AG04449 (cell line): ENCODE data around the gene SF3A2.
"Not testable (repeated sequence)": the region's sequence is repeated elsewhere in the genome, so short reads cannot be mapped to it uniquely, and the experiment has no call there.

Experiments used
- CTCF ChIA-PET: fragments of 350-600 bp; formaldehyde crosslinking; extraction: SDS; loops from one replicate; lab custom pipeline; 2021; ENCODE audit warnings: antibody characterized with exemption; lab: Yijun Ruan, JAX
- POLR2A ChIA-PET: fragments of 400-600, 350-600 bp; formaldehyde crosslinking; extraction: SDS; loops from one replicate; lab custom pipeline; 2020; ENCODE audit warnings: antibody characterized with exemption, inconsistent platforms; lab: Yijun Ruan, JAX
- DNase-seq: peaks from one replicate; pipeline ENCODE4 v3.0.0-alpha.2; 2010; ENCODE audit warnings: low read depth, low spot score
- H3K4me3 ChIP-seq: 2 replicates; pipeline ENCODE4 v1.5.1; 2011; ENCODE audit warnings: low read depth, mild to moderate bottlenecking, control low read depth, low read length
- TF ChIP-seq, protein P1 (sequence below): IDR thresholded peaks from one replicate; pipeline ENCODE4 v1.5.1; 2011; ENCODE audit warnings: mild to moderate bottlenecking, moderate library complexity, low read length, control low read depth, inconsistent platforms; ENCODE audit not compliant: insufficient read depth; ENCODE audit errors: missing control alignments

The SF3A2 gene

GRCh38 chr19:2195914-2196313, 40.7 kb upstream of the SF3A2 start:
- POLR2A ChIA-PET, result interaction anchor here (1.0 kb wide), 1 partner anchor 32 kb away, joined by 4 read pairs; no protein-coding TSS in a partner anchor
- CTCF ChIA-PET, result no interaction called here
- TF ChIP-seq, protein P1, sequence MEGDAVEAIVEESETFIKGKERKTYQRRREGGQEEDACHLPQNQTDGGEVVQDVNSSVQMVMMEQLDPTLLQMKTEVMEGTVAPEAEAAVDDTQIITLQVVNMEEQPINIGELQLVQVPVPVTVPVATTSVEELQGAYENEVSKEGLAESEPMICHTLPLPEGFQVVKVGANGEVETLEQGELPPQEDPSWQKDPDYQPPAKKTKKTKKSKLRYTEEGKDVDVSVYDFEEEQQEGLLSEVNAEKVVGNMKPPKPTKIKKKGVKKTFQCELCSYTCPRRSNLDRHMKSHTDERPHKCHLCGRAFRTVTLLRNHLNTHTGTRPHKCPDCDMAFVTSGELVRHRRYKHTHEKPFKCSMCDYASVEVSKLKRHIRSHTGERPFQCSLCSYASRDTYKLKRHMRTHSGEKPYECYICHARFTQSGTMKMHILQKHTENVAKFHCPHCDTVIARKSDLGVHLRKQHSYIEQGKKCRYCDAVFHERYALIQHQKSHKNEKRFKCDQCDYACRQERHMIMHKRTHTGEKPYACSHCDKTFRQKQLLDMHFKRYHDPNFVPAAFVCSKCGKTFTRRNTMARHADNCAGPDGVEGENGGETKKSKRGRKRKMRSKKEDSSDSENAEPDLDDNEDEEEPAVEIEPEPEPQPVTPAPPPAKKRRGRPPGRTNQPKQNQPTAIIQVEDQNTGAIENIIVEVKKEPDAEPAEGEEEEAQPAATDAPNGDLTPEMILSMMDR, result no peak
- DNase-seq, result no peak
- no peak overlapping the region for H3K4me3 ChIP-seq

DNA sequence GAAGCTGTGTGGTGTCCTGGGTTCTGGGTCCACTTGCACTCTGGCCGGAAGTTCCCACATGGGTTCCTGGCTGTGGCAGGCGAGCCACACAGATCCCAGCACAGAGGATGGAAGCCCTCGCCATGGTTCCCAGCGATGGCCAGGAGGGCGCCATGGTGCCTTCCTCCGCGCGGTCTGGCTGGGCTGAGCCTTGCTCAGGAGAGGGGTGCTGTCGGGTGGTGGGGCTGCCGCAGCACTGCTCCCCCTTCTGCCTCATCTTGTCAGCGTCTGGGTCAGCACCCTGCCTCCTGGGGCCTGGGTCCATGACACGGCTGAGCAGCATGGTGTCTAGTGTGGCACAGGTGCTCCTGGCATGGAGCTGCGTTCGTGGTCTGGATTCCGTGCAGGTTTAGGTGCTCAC, 39.4 kb upstream of the SF3A2 start:
- DNase-seq, result no peak
- TF ChIP-seq, protein P1, result no peak
- H3K4me3 ChIP-seq, result no peak overlapping the region
- ChIA-PET CTCF (no interaction called here), POLR2A (no interaction called here)

DNA sequence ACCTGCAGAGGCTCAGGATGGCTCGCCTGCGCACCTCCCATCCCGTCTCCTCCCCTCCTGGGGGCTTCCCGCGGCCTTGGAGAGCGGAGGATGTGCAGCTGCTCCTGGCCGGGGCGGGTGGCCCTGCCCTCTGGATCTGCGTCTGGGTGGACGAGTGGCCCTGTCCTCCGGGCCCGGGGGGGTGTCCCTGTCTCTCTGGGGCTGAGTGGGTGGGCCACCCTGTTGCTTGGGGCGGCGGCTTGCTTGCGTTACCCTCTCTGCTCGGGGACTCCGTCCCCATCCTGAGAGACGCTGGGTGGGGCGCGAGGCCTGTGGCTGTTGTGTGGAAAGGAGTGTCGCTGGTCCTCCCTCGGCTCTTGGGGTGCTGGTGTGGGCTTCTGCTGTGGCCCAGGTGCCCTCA, 38.3 kb upstream of the SF3A2 start:
- no peak overlapping the region for H3K4me3 ChIP-seq
- no peak for DNase-seq
- POLR2A ChIA-PET, result no interaction called here
- TF ChIP-seq, protein P1, result no peak
- CTCF ChIA-PET, result interaction anchor here (0.7 kb wide), 1 partner anchor 9 kb away, joined by 3 read pairs; no protein-coding TSS in a partner anchor

DNA sequence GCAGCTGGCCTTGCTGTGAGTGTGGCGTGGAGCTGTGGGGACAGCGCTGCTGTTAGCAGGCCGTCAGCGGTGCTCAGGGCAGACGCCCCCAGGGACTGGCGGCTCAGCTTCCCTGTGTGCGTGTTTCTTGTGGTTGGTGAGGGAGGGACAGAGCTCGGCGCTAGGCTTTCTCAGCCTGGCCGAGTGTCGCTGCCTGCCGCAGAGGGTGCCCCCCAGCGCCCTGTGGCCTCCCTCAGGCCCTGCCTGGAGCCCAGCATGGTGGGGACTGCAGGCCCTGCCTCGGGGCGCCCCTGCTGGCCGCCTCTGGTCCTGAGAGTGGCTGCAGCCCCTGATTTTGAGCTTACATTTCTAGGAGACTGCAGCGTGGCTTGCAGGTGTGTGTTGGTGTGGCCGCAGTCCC, 37.4 kb upstream of the SF3A2 start:
- TF ChIP-seq, protein P1, result peak; percentile 40
- no peak overlapping the region for H3K4me3 ChIP-seq
- DNase-seq, result no peak
- ChIA-PET CTCF (interaction anchor here (0.5 to 0.8 kb wide), 3 partner anchors 9 to 43 kb away, joined by 3 to 4 read pairs (median 3); no protein-coding TSS in a partner anchor), POLR2A (no interaction called here)

DNA sequence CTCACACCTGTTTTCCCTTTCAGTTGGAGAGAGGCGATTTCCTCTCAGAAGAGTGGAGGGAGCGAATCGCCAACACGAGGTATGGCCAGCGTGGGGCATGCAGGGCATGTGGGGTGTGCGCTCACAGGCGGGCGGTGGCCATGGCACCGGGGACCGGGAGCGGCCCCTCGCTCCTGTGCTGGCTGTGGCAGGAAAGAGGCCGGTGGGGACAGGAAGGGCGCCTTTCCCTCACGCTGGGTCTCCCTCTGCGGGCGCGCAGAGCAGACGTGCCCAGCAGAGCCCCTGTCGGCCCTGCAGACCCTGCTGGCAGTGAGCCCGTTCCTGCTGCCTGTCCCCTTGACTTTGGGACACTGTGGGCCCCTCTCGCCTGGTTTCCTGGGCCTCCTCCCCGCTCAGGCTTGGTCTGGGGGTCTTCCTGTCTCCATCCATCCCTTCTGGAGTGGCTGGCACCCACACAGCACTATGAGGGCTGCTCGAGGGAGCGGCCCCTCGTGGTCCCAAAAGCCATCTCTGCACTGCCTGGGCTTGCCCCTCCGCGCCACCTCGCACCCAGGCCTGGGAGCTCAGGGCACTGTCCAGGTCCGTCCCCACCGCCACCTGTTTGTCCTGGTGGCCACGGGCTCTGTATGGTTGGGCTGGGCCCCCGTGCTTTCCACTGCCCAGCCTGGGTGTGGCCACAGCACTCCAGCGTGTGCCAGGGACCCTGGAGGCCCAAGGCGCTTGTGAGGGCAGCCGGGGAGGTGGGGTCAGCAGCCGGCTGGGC, 36.6 kb upstream of the SF3A2 start:
- no peak for DNase-seq
- H3K4me3 ChIP-seq, result no peak overlapping the region
- TF ChIP-seq, protein P1, result no peak
- ChIA-PET POLR2A (no interaction called here), CTCF (interaction anchor here (0.5 to 0.8 kb wide), 2 partner anchors 15 to 44 kb away, joined by 3 to 4 read pairs; no protein-coding TSS in a partner anchor)

GRCh38 chr19:2200624-2201294, 35.9 kb upstream of the SF3A2 start:
- CTCF ChIA-PET, DNase-seq, H3K4me3 ChIP-seq, POLR2A ChIA-PET: not testable (repeated sequence)
